Measurements from ENCODE around the gene SDCBP2.

SDCBP2 gene

DNA sequence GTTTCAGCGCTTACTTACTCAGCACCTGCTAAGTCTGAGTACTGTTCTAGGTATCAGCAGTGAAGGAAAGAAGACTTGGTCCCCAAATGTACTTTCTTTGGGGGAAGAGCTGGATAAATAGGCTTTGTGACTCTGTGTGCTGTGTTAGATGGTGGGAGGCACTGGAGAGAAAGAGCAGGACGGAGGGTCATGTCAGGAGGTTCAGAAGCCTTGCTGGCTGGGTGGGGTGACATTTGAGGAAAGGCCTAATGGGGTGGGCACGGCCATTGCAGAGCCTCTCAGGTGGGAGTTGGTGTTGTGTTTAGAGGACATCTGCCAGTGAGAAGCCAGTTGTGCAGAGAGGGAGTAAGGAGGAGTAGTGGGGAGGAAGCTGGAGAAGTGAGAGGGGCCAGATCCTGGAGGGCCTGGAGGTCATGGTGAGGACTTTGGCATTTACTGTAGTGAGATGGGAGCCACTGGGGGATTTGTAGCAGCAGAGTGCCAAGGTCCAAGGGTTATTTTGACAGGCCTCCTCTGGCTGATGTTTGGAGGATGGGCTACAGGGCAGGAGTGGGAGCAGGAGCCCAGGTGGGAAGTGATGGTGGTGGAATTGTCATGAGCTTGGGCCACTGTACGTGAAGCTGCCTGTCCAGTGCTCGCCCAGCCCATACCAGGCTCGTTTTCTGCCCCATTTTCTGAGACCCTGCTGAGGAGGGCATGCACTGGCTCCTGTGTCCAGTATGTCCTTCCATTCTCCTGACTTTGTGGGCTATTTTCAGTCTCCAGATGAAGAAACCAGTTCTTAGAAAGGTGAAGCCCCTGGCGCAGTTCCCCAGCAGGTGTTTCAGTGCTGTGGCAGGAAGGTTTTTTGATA lies 886 bp downstream of the SDCBP2 start:
- DNase-seq = no peak

DNA sequence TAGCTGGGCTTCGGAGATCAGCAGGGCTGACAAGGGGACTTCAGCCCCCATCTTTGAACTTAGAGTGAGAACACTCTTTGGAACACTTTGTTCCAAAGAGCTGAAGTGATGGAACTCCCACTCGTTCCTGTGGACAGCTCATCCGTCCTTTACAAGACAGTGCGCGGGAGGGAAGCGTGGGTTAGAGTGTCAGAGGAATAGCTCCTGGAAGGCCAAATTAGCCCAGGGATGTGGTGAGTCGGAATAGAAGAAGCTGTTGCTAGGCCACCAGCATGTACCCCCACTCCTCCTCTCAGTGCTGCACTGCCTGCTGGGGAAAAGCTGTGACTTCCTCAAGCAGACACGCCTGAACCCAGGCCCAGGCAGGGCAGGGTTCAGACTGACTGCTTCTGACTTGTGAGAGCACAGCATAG lies 1.7 kb downstream of the SDCBP2 start:
- no peak for DNase-seq

DNA sequence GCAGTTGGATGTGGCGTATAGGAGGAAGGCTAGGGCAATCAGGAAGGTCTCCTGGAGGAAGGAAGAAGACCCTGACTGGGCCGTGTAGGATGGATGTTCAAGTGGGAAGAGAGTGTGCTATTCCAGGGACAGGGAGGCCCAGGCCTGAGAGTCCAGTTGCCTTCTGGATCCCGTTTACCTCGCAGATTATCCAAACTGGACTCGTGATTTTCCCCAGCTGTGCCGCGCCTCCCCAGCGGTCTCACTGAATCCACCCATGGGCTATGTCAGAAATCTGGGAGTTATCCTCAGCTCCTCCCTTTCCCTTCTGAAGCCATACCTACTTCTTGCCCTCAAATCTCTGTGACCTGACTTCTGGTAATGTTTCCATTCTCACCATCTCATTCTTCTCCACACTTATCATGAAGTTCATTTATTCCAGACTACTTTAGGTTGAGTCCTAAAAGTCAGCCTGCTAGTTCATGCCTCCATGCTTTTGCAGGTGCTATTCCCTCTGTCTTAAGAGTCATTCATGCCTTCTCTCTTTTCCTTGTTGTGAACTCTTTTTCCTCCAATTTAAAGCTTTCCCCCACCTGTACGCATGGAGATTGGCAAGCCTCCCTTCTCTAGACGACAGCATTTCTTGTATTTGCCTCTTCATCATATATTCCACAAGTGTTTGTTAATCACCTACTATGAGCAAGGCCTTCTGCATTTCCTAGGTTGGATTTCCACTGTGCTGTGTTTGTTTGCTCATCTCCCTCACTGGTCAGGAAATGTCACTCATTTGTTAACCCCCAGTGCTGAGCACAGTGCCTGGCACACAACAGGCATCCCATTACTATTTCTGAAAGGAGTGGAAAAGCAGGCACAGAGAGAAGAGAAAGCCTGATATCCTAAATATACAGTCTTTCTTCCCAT lies 2.7 kb downstream of the SDCBP2 start:
- DNase-seq = no peak

DNA sequence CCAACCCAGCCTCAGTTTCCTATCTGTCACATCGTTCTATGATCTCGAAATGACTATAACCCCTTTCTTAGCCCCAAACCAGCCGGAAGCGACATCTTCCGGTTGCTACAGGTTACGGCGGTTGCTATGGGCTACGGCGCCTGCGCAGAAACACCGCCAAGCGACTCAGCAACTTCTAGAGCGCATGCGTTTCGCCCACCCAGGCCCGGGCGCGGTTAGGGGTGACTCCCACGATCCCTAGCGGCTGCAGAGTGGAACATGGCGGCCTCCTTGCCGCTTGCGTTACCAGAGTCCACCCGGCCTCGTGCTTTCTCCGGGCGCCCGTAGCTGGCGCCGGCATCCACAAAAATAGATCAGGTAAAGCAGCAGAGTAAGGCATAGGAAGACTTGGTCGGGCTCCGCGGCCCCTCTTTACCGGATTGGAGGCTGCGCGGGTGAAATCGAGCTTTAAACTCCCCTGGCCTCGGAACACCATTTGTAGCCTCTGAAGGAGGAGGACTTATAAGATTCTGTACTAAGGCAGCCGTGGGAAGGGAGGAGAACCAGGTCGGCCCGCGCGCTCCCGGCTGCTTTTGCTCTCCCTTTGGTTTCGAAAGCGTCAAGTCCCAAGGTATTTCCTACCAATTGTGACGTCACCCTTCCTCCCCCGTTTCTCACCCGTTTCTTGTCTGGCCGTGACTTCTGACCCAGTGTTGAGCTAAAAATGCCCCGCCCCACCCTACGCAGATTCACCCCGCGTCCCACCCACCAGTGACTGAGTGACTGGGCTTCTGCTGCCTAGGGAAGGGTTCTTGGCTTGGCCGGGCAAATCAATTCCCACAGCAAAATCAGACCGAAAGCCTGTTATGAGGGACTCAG lies 3.5 kb downstream of the SDCBP2 start:
- peak; percentile 73 for DNase-seq

DNA sequence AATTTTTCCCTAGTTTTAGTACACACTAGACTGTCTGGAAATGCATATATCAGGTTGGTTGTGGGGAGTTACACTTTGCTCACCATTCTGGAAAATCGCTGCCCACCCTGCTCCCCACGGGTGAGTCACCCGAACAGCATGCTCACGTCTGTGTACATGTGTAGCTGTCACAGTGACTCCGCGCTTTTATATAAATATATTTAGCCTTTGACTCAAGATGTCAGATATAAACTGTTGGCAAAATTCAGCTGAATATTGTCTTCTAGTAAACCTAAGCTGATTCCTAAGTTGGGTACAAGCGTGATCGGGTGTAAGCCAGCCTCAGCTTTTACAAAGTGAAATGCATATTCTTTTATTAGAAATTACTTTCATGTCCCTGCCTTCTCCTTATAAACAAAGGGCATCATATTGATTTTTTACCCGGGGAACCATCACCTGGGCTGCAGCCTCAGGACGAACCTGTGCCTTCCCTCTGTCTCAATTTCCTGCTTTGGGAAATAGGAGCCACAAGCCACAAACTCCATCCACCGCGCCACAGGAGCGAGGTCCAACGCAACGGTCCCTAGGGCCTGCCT lies 4.3 kb downstream of the SDCBP2 start:
- DNase-seq = no peak

DNA sequence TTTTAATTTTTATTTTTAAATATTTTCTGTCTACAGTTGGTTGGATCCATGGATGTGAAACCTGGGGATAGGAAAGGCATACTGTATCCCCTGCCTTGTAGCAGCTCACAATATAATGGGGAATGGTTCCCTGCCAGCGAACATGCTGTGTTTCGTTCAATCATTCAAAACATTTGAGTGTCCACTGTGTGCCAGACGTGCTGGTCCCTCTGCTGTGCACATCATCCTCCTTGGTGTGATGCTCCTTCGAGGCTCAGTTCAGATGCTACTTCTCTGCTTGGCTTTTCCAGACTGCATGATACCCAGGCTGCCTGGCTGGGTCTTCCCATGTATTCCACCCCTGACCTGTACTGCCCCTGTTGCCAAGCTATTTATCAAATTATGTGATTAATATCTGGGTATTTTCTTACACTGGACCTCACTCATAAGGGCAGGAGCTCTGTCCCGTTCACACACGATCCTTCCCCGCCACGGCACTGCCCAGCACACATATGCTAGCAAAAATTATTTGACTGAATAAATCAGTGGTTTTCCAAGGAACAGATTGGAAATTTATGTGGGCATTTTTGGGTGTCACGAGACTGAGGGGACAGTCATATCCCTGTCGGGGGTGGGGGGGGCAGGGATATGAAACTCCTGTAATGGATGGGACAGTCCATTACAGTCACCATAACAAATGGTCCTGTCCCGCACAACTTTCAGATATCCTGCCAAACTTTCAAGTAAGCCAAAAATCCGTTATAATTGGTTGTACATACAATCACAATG lies 4.9 kb downstream of the SDCBP2 start:
- no peak for DNase-seq

DNA sequence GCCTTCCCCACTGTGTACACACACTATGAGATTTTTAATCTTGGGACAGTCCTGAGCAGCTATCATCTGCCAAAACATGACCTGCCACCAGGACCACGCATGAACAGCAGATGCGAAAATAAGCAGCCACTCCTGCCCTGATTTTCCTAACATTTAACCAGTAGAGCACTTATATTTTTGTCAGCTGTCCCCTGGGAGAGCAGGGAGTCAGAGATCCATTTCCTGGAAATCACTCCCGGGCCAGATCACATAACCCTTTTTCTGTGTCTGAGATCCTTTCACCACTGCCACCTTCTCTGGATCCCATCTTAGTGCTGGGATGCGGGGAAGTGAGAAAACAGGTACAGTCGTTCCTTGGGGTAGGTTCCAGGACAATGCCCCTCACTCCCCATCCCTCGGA lies 5.7 kb downstream of the SDCBP2 start:
- DNase-seq = no peak

DNA sequence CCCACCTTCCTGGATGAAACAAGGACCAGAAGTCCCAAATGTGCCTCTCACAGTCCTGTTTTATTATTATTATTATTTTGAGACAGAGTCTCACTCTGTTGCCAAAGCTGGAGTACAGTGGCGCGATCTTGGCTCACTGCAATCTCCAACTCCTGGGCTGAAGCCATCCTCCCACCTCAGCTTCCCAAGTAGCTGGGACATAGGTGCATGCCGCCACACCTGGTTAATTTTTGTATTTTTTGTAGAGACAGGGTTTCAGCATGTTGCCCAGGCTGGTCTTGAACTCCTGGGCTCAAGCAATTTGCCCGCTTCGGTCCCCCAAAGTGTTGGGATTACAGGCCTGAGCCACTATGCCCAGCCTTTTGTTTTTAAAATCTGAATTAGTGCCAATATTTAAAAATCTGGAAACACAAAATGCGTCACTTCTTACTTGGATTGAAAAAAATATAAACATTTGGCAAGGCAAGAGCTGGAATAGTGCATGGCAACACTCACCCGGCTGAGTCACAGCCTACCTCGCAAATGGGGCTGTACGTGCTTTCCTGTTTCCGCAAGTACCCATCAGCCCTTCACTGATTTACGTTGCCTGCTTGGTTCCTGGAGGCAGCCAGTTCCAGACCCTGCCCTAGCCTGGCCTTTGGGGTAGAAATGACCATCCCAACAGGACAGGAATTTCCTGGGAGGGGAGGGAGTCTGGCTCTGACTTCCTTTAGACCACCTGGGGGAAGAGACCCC lies 6.3 kb downstream of the SDCBP2 start:
- DNase-seq = no peak

DNA sequence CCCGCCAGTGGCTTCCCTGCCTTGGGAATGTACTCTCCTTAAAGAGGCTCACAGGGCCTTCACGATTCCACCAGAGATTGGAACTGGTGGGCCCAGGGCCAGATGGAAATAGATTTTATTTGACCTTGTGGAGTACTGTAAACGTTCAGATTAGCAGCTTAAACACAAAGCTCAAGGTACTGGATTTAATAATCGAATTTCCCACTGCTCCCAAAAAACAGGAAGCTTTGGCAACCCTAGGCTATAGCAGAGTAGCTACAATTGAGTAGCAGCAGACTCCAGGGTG lies 7.3 kb downstream of the SDCBP2 start:
- no peak for DNase-seq

DNA sequence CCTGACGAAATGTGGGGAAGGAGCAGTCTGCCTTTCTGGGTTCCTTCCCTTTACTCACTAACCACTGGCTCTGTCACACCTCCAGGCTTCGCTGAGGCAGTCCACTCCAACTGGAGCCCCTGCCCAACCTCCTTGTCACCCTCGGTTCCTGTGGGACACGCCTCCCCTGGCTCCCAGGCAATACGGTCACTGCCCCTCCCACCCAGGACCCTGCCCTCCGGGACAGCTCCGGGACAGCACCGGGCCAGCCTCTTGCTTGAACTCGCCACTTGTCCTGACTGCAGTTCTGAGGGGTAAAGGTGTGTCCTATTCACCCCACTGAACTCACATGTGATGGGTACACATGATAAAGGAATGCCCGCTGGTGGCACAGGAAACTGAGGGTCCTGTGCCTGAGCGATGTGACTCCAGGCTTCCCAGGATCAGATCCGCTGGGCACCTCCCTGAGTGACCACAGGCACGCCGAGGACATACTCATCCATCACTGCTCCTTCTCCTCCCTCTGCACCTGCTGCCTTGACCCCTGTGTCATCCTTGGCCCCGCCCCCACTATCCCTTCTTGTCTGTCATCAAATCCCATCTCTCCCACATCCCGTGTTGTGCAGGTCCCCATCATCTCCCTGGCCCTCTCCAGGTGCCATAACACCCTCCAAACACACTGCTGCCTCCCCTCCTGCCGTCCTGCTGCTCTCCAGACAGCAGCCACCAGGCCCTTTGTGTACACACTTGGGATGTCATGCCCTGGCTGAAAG lies 7.9 kb downstream of the SDCBP2 start:
- DNase-seq = no peak

DNA sequence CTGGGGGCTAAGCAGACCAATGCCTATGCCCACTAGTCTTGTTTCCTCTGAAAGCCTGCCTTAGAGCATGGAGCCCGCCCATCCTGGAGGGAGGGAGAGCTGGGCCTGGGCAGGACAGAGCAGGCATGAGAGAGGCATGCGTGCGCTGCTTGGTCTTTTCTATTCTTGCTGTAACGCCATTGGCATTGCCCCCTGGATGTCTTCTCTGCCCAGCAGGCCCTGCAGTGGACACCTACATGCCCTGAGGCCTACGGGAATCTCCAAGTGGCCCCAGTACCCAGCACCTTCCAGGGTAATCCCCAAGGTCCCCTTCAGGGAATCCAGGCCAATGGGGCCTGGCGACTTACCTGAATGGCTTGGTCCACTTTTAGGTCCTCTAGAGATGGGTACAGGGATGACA lies 8.9 kb downstream of the SDCBP2 start:
- DNase-seq = no peak

DNA sequence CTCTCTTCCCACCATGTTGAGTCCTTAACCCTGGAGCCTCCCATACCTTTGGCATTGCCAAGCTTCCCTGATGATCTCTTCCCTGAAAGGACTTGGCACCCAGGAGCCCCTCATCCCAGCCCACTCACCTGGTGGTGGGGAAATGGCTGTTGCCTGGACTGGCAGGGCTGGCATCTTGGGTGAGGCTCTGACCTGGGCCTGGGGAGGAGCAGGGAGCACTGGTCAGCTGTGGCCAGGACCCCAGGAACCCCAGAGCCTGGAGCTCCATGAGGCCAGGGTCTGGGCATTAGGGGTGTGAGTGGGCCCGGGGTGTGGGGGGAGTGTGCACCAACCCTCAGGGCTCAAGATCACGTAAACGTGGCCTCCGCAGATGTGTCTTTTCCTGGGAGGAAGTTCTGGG lies 9.5 kb downstream of the SDCBP2 start:
- no peak for DNase-seq

DNA sequence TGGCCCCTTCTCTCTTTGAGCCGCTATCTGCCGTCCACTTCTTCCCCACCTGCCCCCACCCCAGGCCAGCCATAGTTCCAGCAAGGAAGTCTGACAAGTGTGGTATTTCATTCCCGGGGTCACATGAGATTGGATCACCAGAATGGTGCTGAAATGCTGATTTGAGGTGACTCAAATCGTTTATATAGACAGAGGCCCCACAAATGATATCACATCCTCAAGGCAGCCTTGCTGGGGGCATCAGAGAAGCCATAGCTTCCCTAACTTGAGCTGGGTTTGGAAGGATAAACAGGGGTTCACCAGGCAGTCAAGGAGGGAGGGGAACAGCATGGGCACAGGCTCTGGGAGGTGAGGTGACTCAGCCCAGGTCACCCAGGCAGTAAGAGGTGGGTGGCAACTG lies 9.9 kb downstream of the SDCBP2 start:
- no peak for DNase-seq

DNA sequence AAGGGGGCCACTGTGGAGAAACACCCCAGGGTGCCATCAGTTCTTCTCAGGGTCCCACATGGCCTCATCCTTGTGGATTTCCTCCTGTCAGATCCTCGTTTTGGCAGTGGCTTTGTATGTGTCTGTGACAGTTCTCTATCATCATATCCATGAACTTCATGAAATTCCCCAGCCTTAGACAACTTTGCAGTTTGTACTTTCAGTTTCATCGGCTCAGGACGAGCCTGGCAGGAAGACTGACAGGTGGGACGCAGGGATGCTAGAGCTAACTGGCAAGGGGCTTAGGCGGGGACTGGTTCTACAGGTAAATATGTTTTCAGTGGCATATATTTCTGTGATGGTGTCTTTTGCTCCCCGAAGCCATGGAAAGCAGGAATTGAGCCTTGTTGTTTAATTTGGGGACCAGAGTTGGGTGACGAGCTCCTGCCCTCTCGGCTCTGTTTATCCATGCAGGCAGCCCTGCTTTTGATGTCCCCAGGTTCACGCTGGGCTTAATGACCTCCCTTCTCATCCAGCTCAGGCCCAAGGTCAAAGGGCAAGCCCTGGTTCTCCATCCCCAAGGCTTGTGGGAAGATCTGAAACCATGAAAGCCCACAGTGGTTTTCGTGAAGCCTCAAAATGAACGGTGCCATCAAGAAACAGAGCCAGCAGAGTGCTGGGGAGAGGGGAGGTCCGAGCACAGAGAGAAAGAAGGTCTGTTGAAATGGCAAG lies 11.2 kb downstream of the SDCBP2 start:
- no peak for DNase-seq

DNA sequence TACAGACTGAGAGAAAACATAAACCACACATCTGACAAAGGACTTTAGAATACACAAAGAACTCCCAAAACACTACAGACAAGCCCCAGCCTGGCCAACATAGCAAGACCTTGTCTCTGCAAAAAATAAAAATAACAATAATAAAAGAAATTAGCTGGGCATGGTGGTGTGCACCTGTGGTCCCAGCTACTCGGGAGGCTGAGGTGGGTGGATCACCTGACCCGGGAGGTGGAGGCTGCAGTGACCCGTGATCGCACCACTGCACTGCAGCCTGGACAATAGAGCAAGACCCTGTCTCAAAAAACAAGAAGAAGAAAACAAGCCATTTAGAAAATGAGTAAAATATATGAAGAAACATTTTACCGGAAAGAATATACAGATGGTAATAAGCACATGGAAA lies 13.1 kb downstream of the SDCBP2 start:
- no peak for DNase-seq

DNA sequence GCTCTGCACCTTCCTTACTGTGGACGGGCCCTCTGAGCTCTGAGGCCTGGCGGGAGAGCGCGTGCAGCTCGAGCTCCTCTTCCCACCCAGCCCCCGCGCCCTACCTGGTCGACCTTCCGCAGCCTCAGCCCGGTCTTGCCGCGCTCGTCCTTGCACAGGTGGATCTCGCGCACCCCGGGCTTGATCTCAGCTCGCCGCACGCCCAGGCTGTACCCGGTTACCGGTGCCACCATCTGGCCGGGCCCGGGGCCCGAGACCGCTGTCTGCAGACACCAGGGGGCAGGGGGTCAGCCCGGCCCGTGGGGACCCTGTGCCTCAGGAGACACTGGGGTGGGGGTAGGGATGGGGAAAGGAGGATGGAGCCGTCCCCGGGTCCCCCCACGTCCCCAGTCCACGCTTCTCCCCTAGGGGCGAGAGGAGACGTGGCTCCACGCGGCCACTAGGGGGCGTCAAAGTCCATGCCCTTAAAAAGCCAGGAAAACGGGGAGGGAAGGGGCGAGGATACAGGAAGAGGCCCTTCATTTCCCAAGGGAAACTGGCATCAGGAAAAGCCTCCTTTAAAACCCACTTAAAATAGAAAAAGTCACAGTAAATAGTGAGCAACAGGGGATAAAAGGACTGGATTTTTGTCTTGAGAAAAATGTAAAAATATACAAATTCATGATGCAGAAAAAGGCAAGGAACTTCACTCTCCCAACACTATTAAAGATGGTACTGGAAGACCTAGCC lies 15.5 kb downstream of the SDCBP2 start:
- no peak for DNase-seq

DNA sequence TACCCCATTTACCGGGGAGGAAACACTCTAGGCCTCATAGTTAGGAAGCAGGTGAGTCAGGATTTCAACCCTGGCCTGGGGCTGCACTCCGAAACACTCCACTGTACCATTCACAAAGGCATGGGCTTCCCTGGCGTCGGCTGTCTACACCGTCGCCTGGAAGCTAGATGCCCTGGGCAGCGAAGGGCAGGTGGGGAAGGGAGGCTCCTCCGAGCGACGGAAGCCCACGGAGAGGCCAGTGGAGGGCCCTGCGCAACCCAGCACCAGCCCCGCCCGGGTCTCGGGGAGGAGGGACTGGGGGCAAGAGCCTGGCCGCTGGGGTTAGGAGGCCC lies 16.1 kb downstream of the SDCBP2 start:
- no peak for DNase-seq

DNA sequence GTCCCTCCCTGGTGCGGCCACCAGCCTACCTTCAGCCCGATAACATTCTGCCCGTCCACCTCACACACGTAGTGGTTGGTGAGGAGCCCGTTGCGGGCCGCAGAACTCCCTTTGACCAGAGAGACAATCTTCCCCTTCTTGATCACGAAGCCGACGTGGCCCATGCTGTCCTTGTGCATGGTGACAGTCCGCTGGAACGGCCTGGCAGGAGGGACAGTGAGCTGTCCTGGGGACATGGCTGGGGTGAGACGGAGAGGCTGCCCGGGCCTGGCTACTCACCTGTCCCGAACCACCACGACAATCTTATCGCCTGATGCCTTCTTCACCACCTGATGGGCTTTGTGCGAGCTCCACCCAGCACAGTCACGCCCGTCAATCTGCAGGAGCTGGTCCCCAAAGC lies 16.6 kb downstream of the SDCBP2 start:
- no peak for DNase-seq

DNA sequence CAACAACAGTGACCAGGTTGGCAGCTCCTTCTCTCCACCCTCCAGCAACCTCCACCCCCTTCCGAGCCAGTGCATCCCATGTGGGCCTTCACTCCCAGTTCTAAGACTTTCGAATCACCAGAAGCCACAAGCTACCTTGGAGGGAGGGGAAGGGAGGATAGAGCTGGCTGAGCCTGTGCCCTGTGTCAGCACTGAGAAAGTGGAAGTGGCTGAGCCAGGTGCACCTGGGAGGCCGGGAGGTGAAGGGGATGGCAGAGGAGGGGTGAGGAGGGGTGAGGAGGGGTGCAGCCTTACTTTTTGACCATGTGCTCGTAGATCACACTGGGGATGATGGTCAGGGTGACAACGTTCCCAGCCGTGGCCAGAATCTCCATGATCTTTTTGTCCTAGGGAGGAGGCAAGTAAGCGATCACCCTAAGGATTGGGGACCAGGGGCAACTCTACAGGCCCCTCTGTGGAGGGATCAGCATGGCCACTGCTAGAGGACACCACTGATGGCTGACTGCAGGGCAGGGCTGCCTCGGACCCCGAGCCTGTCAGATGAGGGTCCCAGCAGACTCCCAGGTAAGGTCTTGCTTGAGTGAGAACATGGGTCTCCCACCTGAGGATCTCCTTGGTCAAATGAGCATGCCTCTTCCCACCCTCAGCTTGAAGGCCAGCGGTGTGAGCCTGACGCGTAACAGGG lies 18.3 kb downstream of the SDCBP2 start:
- DNase-seq = no peak
